ENCODE data around the gene SYNGR3.

GRCh38 chr16:2037647-2038381 is 48.0 kb downstream of the SYNGR3 start:
- TF ChIP-seq CTCF (IDR thresholded peaks at IDR 0.05; ENCODE audit: low read length): no peak
- TF ChIP-seq EZH2 (optimal IDR thresholded peaks at IDR 0.05; ENCODE audit: low read depth, low read length): no peak
- TF ChIP-seq EZH2phosphoT487 (IDR thresholded peaks at IDR 0.05; ENCODE audit: low read length): no peak

Measured in MM.1S (cell line).